ENCODE measurements around the gene RFTN1.

Gene RFTN1

DNA sequence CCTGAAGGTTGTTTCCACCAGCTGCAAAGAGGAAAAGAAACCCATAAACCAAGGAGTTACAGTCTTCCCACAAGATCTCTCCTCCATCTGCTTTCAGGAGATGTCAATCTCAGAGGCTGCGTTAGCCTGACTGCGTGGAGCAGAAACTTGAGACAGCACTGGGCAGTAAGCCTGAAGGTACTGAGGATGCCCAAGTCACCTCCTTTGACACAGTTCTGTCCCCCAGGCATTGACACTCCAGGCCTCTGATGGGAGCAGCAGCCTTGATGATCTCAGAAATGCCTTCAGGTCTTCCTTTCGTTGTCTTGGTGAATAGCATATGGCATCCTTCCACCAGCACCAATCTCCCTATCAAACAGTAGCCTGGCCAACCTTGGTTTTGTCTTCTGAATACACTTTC lies 159.2 kb downstream of the RFTN1 start:
- Histone ChIP-seq H3K14ac (ENCODE audit: low read length) (no peak overlapping the region), H3K9me3 (replicated peaks in 1 of 2; ENCODE audit: control insufficient read depth in 2 of 2, insufficient read depth in 1 of 2, low read depth in 1 of 2, low read length in 2 of 2) (no peaks in the 10 kb centered on the region), H2BK12ac (ENCODE audit: low read length) (no peak overlapping the region), H2BK120ac (ENCODE audit: low read depth, low read length) (no peak overlapping the region), H3K9ac (ENCODE audit: low read depth, low read length, poor library complexity) (no peak overlapping the region), H3K4me3 (ENCODE audit: low read length in 2 of 2) (no peak overlapping the region), H3K27ac (replicated peaks; ENCODE audit: low read length) (no peak overlapping the region), H4K8ac (ENCODE audit: low read depth, low read length) (no peak overlapping the region), H2AK5ac (ENCODE audit: low read depth, low read length) (no peak overlapping the region), H3K27me3 (ENCODE audit: control insufficient read depth in 3 of 3, insufficient read depth in 3 of 3, low read depth in 1 of 3, low read length in 3 of 3) (no peaks in the 10 kb centered on the region), H3K79me1 (ENCODE audit: low read depth, low read length) (no peaks in the 10 kb centered on the region), H3K18ac (ENCODE audit: low read length) (no peak overlapping the region), H4K91ac (ENCODE audit: low read depth, low read length, poor library complexity) (no peak overlapping the region), H3K4me2 (ENCODE audit: insufficient read depth, low read length, poor library complexity, severe bottlenecking) (no peak overlapping the region), H3K4me1 (ENCODE audit: control insufficient read depth in 2 of 2, insufficient read depth in 1 of 2, low read depth in 1 of 2, low read length in 2 of 2) (peaks cover 2 to 7% of the 10 kb centered on the region in 2 donors), H2BK15ac (ENCODE audit: low read length) (no peak overlapping the region), H3K23ac (ENCODE audit: low read depth, low read length, poor library complexity) (no peak overlapping the region), H2AFZ (ENCODE audit: low read length) (no peak overlapping the region), H3K4ac (ENCODE audit: low read length) (no peak overlapping the region), H2BK5ac (ENCODE audit: low read length) (no peak overlapping the region), H3K36me3 (replicated peaks in 1 of 2; ENCODE audit: control insufficient read depth in 2 of 2, insufficient read depth in 2 of 2, low read length in 2 of 2) (peaks cover 2 to 3% of the 10 kb centered on the region in 2 donors)
- DNase-seq (ENCODE audit: low spot score) = no peak
- WGBS, 2 donors (ENCODE audit: extremely low coverage in 2 of 2, insufficient read length in 2 of 2, insufficient replicate concordance in 1 of 2) = no CpG with 5 or more reads among the region's 3 CpGs

GRCh38 chr3:16352428-16352827 lies 161.1 kb downstream of the RFTN1 start:
- no peaks in the 10 kb centered on the region for H3K79me1 ChIP-seq (ENCODE audit: low read depth, low read length)
- no peak overlapping the region for H3K27ac ChIP-seq (replicated peaks; ENCODE audit: low read length)
- H3K4ac ChIP-seq (ENCODE audit: low read length) = no peak overlapping the region
- no peak overlapping the region for H2BK12ac ChIP-seq (ENCODE audit: low read length)
- H4K91ac ChIP-seq (ENCODE audit: low read depth, low read length, poor library complexity) = no peak overlapping the region
- no peak overlapping the region for H3K9ac ChIP-seq (ENCODE audit: low read depth, low read length, poor library complexity)
- no peak for DNase-seq (ENCODE audit: low spot score)
- no peak overlapping the region for H3K18ac ChIP-seq (ENCODE audit: low read length)
- no peak overlapping the region for H3K4me3 ChIP-seq (ENCODE audit: low read length in 2 of 2)
- no peak overlapping the region for H3K14ac ChIP-seq (ENCODE audit: low read length)
- H2AK5ac ChIP-seq (ENCODE audit: low read depth, low read length) = no peak overlapping the region
- no peak overlapping the region for H2BK5ac ChIP-seq (ENCODE audit: low read length)
- H2BK15ac ChIP-seq (ENCODE audit: low read length) = no peak overlapping the region
- H4K8ac ChIP-seq (ENCODE audit: low read depth, low read length) = no peak overlapping the region
- H3K4me1 ChIP-seq (ENCODE audit: control insufficient read depth in 2 of 2, insufficient read depth in 1 of 2, low read depth in 1 of 2, low read length in 2 of 2) = peaks cover 2 to 5% of the 10 kb centered on the region in 2 donors
- no peak overlapping the region for H3K23ac ChIP-seq (ENCODE audit: low read depth, low read length, poor library complexity)
- H3K4me2 ChIP-seq (ENCODE audit: insufficient read depth, low read length, poor library complexity, severe bottlenecking) = no peak overlapping the region
- peaks cover 4% of the 10 kb centered on the region in 2 donors for H3K36me3 ChIP-seq (replicated peaks in 1 of 2; ENCODE audit: control insufficient read depth in 2 of 2, insufficient read depth in 2 of 2, low read length in 2 of 2)
- no CpG with 5 or more reads among the region's 2 CpGs for WGBS, 2 donors (ENCODE audit: extremely low coverage in 2 of 2, insufficient read length in 2 of 2, insufficient replicate concordance in 1 of 2)
- H2AFZ ChIP-seq (ENCODE audit: low read length) = no peak overlapping the region
- H2BK120ac ChIP-seq (ENCODE audit: low read depth, low read length) = no peak overlapping the region
- H3K9me3 ChIP-seq (replicated peaks in 1 of 2; ENCODE audit: control insufficient read depth in 2 of 2, insufficient read depth in 1 of 2, low read depth in 1 of 2, low read length in 2 of 2) = no peaks in the 10 kb centered on the region
- H3K27me3 ChIP-seq (ENCODE audit: control insufficient read depth in 3 of 3, insufficient read depth in 3 of 3, low read depth in 1 of 3, low read length in 3 of 3) = no peaks in the 10 kb centered on the region

DNA sequence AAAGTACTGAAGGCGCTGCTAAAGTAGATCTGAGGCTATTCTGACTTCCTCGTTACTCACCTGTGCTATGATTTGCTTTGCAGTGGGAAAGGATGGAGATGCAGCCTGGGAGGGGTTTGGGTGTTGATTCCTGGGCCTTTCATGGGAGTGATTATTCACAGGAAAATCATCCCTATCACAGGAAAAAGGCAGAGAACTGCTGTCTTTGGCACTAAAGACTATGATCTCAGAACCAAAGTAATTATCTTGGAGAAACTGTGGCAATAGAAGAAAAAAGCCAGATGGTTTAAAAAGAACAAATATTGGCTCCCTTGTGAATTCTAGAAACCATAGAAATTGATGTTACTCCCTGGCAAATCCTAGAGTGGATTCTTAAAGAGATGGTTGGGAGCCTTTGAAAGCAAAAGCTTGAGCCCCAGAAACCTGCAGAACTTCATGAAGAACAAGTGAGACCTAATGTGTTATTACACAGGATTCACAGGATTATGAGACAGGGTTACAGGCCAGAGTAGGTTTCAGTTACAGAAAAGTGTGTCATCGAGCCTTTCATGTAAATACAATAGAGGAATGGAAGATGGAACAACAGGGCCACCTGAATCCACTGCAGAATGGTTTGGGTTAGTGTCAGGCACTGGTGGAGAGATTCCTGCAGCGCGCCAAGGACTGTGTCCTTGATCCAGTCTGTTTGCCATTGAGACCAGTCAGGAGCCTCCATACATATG lies 162.7 kb downstream of the RFTN1 start:
- no peak overlapping the region for H4K91ac ChIP-seq (ENCODE audit: low read depth, low read length, poor library complexity)
- H2BK120ac ChIP-seq (ENCODE audit: low read depth, low read length) = no peak overlapping the region
- H3K4me3 ChIP-seq (ENCODE audit: low read length in 2 of 2) = no peak overlapping the region
- no peak overlapping the region for H4K8ac ChIP-seq (ENCODE audit: low read depth, low read length)
- H2AK5ac ChIP-seq (ENCODE audit: low read depth, low read length) = no peak overlapping the region
- DNase-seq (ENCODE audit: low spot score) = no peak
- no peak overlapping the region for H3K14ac ChIP-seq (ENCODE audit: low read length)
- no peak overlapping the region for H3K4me2 ChIP-seq (ENCODE audit: insufficient read depth, low read length, poor library complexity, severe bottlenecking)
- no peak overlapping the region for H2BK15ac ChIP-seq (ENCODE audit: low read length)
- no peak overlapping the region for H2AFZ ChIP-seq (ENCODE audit: low read length)
- peaks cover 6 to 7% of the 10 kb centered on the region in 2 donors for H3K36me3 ChIP-seq (replicated peaks in 1 of 2; ENCODE audit: control insufficient read depth in 2 of 2, insufficient read depth in 2 of 2, low read length in 2 of 2)
- H3K9ac ChIP-seq (ENCODE audit: low read depth, low read length, poor library complexity) = no peak overlapping the region
- H2BK5ac ChIP-seq (ENCODE audit: low read length) = no peak overlapping the region
- peaks cover 2 to 3% of the 10 kb centered on the region in 2 donors for H3K4me1 ChIP-seq (ENCODE audit: control insufficient read depth in 2 of 2, insufficient read depth in 1 of 2, low read depth in 1 of 2, low read length in 2 of 2)
- H3K9me3 ChIP-seq (replicated peaks in 1 of 2; ENCODE audit: control insufficient read depth in 2 of 2, insufficient read depth in 1 of 2, low read depth in 1 of 2, low read length in 2 of 2) = peaks cover 0 to 2% of the 10 kb centered on the region in 2 donors
- H3K18ac ChIP-seq (ENCODE audit: low read length) = no peak overlapping the region
- H3K27me3 ChIP-seq (ENCODE audit: control insufficient read depth in 3 of 3, insufficient read depth in 3 of 3, low read depth in 1 of 3, low read length in 3 of 3) = no peaks in the 10 kb centered on the region
- no CpG with 5 or more reads among the region's 5 CpGs for WGBS, 2 donors (ENCODE audit: extremely low coverage in 2 of 2, insufficient read length in 2 of 2, insufficient replicate concordance in 1 of 2)
- no peaks in the 10 kb centered on the region for H3K79me1 ChIP-seq (ENCODE audit: low read depth, low read length)
- H3K4ac ChIP-seq (ENCODE audit: low read length) = no peak overlapping the region
- H3K23ac ChIP-seq (ENCODE audit: low read depth, low read length, poor library complexity) = no peak overlapping the region
- no peak overlapping the region for H3K27ac ChIP-seq (replicated peaks; ENCODE audit: low read length)
- H2BK12ac ChIP-seq (ENCODE audit: low read length) = no peak overlapping the region

DNA sequence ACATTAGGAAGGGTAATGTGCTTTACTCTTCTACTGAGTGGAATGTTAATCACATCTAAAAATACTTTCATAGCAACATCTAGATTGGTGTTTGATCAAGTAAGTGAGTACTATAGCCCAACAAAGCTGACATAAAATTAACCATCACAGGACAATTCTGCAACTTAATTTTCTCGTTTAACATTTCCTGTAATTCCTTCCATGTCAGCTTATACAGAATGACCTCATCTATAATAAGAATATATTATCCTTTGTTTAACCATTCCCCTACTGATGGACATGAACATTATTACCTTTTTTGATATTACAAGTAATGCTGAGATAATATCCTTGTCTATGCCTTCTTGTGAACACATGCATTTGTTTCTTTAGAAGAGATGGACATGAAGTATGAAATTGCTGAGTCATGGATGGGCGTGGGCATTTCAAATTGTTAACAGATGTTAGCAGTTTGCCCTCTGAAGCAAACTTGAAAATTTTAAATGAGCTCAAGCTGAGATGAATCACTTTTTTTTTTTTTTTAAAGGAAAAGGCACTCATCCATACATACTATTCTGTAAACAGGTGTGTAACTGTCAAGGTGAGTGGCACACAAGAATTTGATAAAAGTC lies 163.4 kb downstream of the RFTN1 start:
- Histone ChIP-seq H3K23ac (ENCODE audit: low read depth, low read length, poor library complexity) (no peak overlapping the region), H3K9ac (ENCODE audit: low read depth, low read length, poor library complexity) (no peak overlapping the region), H4K91ac (ENCODE audit: low read depth, low read length, poor library complexity) (no peak overlapping the region), H4K8ac (ENCODE audit: low read depth, low read length) (no peak overlapping the region), H2AK5ac (ENCODE audit: low read depth, low read length) (no peak overlapping the region), H3K18ac (ENCODE audit: low read length) (no peak overlapping the region), H3K36me3 (replicated peaks in 1 of 2; ENCODE audit: control insufficient read depth in 2 of 2, insufficient read depth in 2 of 2, low read length in 2 of 2) (peaks cover 6 to 7% of the 10 kb centered on the region in 2 donors), H3K4me3 (ENCODE audit: low read length in 2 of 2) (no peak overlapping the region), H3K9me3 (replicated peaks in 1 of 2; ENCODE audit: control insufficient read depth in 2 of 2, insufficient read depth in 1 of 2, low read depth in 1 of 2, low read length in 2 of 2) (peaks cover 0 to 2% of the 10 kb centered on the region in 2 donors), H2BK15ac (ENCODE audit: low read length) (no peak overlapping the region), H3K14ac (ENCODE audit: low read length) (no peak overlapping the region), H2BK5ac (ENCODE audit: low read length) (no peak overlapping the region), H2BK12ac (ENCODE audit: low read length) (no peak overlapping the region), H3K4me1 (ENCODE audit: control insufficient read depth in 2 of 2, insufficient read depth in 1 of 2, low read depth in 1 of 2, low read length in 2 of 2) (peaks cover 7% of the 10 kb centered on the region in 2 donors), H3K79me1 (ENCODE audit: low read depth, low read length) (no peaks in the 10 kb centered on the region), H2AFZ (ENCODE audit: low read length) (no peak overlapping the region), H3K4ac (ENCODE audit: low read length) (no peak overlapping the region), H2BK120ac (ENCODE audit: low read depth, low read length) (no peak overlapping the region), H3K27me3 (ENCODE audit: control insufficient read depth in 3 of 3, insufficient read depth in 3 of 3, low read depth in 1 of 3, low read length in 3 of 3) (no peaks in the 10 kb centered on the region), H3K27ac (replicated peaks; ENCODE audit: low read length) (no peak overlapping the region), H3K4me2 (ENCODE audit: insufficient read depth, low read length, poor library complexity, severe bottlenecking) (no peak overlapping the region)
- no peak for DNase-seq (ENCODE audit: low spot score)
- WGBS, 2 donors (ENCODE audit: extremely low coverage in 2 of 2, insufficient read length in 2 of 2, insufficient replicate concordance in 1 of 2) = no CpG with 5 or more reads among the region's 2 CpGs

Data from neuronal stem cell (in vitro differentiated cells).